ENCODE measurements around the gene CCT5. TPM values are rescaled to one million over a fixed set of nuclear protein-coding genes. Genes with fewer than 3 reads are reported as not detected.

CCT5 gene
- total RNA-seq, 5 donors from 2014 or later (not counting 1 experiment from before 2014, with no cell fraction given), result 63.3 to 111 (median 105) TPM

DNA sequence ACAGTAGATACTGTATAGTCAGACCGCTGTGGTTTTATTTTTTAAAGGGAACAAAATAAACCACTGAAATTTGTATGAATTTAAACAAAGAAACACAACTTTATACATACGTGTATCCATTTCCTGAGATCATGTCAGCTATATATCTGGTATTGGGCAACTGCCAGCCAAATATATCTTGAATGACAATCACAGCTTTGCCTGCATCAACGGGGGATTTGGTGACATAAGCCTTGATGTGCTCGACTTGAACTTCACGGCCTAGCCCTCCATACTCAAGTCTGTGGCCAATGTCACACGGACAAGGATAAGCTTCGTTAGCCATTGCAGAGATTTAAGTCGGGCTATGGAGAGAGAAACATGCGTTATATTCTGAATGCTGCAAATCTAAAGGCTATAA, 40.4 kb downstream of the CCT5 start:
- POLR2A ChIA-PET, result no interaction called here
- no peak overlapping the region for H3K4me3 ChIP-seq (ENCODE audit: control insufficient read depth in 1 of 2, extremely low read depth in 1 of 2, low read length in 1 of 2)
- H3K27me3 Mint-ChIP-seq, result peaks cover 4 to 5% of the 10 kb centered on the region in 2 donors
- DNase-seq (no peak), ATAC-seq (replicated peaks in 1 of 4) (no peak)
- no peaks in the 10 kb centered on the region for H3K9me3 Mint-ChIP-seq
- WGBS (ENCODE audit: insufficient coverage), result 87% methylated on average over 3 of the region's 9 CpGs
- H3K9me3 ChIP-seq, result no peaks in the 10 kb centered on the region
- H3K4me1 ChIP-seq (ENCODE audit: control insufficient read depth in 1 of 2, extremely low read depth in 1 of 2, insufficient read depth in 2 of 2, low read length in 2 of 2), result peaks cover 0 to 8% of the 10 kb centered on the region in 2 experiments
- no peaks in the 10 kb centered on the region for H3K36me3 Mint-ChIP-seq
- CTCF ChIA-PET, result no interaction called here
- no peak overlapping the region for H3K4me3 Mint-ChIP-seq
- H3K27ac Mint-ChIP-seq, result no peak overlapping the region
- H3K36me3 ChIP-seq (ENCODE audit: control insufficient read depth in 2 of 2, extremely low read depth in 1 of 2, insufficient read depth in 1 of 2, low read length in 1 of 2), result no peaks in the 10 kb centered on the region
- H3K27me3 ChIP-seq (replicated peaks in 1 of 2; ENCODE audit: control insufficient read depth in 2 of 2, extremely low read depth in 1 of 2, insufficient read depth in 2 of 2, low read length in 1 of 2), result peaks cover 0 to 10% of the 10 kb centered on the region in 2 experiments
- peaks cover 0 to 4% (median 4%) of the 10 kb centered on the region in 3 donors for H3K4me1 Mint-ChIP-seq
- no peak overlapping the region for H3K27ac ChIP-seq (ENCODE audit: low read length)

DNA sequence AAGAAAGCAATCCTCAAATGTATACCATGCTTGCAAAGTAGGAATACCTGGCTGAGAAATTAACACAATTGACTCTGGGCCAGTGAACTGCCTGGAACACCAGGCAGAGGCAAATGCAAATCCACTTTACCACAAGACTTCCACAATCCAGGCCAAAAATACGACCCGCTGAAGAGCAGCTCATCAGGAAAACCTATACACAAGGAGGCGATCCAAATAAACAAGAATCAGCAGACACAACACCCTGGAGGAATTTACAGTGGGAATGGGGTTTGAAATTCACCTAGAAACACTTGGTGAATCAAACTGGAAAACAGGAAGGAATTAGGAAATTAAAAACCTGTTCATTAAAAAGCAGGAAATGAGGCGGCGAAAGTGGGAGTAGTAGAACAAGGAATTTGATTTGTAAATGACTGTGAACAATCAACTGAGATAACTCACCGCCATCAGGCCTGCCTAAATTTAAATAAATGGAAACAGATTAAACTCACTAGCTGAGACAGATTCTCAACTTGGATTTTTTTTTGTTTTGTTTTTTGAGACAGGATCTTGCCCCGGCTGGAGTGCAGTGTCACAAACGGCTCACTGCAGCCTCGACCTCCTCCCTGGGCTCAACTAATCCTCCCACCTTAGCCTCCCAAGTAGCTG, 41.7 kb downstream of the CCT5 start:
- ChIA-PET CTCF (no interaction called here), POLR2A (no interaction called here)
- no CpG with 5 or more reads among the region's 9 CpGs for WGBS (ENCODE audit: insufficient coverage)
- peaks cover 0 to 4% (median 4%) of the 10 kb centered on the region in 3 donors for H3K4me1 Mint-ChIP-seq
- peaks cover 4% of the 10 kb centered on the region in 2 donors for H3K27me3 Mint-ChIP-seq
- H3K27ac Mint-ChIP-seq, result no peak overlapping the region
- Histone ChIP-seq H3K9me3 (no peaks in the 10 kb centered on the region), H3K27ac (ENCODE audit: low read length) (no peak overlapping the region), H3K36me3 (ENCODE audit: control insufficient read depth in 2 of 2, extremely low read depth in 1 of 2, insufficient read depth in 1 of 2, low read length in 1 of 2) (no peaks in the 10 kb centered on the region), H3K4me1 (ENCODE audit: control insufficient read depth in 1 of 2, extremely low read depth in 1 of 2, insufficient read depth in 2 of 2, low read length in 2 of 2) (peaks cover 0 to 8% of the 10 kb centered on the region in 2 experiments), H3K27me3 (replicated peaks in 1 of 2; ENCODE audit: control insufficient read depth in 2 of 2, extremely low read depth in 1 of 2, insufficient read depth in 2 of 2, low read length in 1 of 2) (peaks cover 0 to 12% of the 10 kb centered on the region in 2 experiments), H3K4me3 (ENCODE audit: control insufficient read depth in 1 of 2, extremely low read depth in 1 of 2, low read length in 1 of 2) (no peak overlapping the region)
- ATAC-seq (replicated peaks in 1 of 4) (no peak), DNase-seq (no peak)
- H3K4me3 Mint-ChIP-seq, result no peak overlapping the region
- no peaks in the 10 kb centered on the region for H3K9me3 Mint-ChIP-seq
- H3K36me3 Mint-ChIP-seq, result no peaks in the 10 kb centered on the region

DNA sequence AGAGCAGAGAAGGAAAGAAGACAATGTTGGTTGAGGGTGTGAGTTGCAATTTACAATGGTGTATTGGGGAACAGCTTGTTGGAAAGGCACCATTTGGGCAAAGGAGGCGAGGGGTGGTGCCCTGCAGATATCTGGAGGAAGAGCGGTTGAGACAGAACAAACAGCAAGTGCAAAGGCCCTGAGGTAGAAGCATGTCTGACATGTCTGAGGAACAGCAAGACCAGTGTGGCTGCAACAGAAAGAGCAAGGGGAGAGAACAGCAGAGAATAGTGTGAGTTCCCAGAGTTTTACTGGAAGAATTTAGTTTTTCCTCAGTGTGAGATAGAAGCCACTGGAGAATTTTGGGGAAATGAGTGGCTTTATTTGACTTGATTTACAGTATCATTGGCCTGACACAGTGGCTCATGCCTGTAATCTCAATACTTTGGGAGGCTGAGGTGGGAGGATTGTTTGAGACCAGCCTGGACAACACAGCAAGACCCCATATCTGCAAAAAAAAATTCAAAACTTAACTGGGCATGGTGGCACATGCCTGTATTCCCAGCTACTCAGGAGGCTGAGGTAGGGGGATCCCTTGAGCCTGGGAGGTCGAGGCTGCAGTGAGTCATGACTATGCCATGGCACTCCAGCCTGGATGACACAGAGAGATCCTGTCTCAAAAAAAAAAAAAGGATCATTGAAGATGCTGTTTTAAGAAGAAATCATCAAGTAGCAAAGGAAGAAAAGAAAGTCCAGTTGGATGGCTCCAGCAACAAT, 44.0 kb downstream of the CCT5 start:
- no peak overlapping the region for H3K4me3 ChIP-seq (ENCODE audit: control insufficient read depth in 1 of 2, extremely low read depth in 1 of 2, low read length in 1 of 2)
- H3K27me3 ChIP-seq (replicated peaks in 1 of 2; ENCODE audit: control insufficient read depth in 2 of 2, extremely low read depth in 1 of 2, insufficient read depth in 2 of 2, low read length in 1 of 2), result peaks cover 0 to 10% of the 10 kb centered on the region in 2 experiments
- peaks cover 4 to 7% of the 10 kb centered on the region in 2 donors for H3K27me3 Mint-ChIP-seq
- no peaks in the 10 kb centered on the region for H3K4me1 Mint-ChIP-seq
- H3K9me3 Mint-ChIP-seq, result no peaks in the 10 kb centered on the region
- no peak overlapping the region for H3K27ac ChIP-seq (ENCODE audit: low read length)
- CTCF ChIA-PET, result interaction anchor here in 1 of 2 donors (0.7 kb wide), 1 partner anchor 403 kb away, joined by 3 read pairs; no protein-coding TSS in a partner anchor
- no peaks in the 10 kb centered on the region for H3K9me3 ChIP-seq
- H3K4me1 ChIP-seq (ENCODE audit: control insufficient read depth in 1 of 2, extremely low read depth in 1 of 2, insufficient read depth in 2 of 2, low read length in 2 of 2), result no peaks in the 10 kb centered on the region
- no peak overlapping the region for H3K4me3 Mint-ChIP-seq
- no peak for DNase-seq
- no peaks in the 10 kb centered on the region for H3K36me3 Mint-ChIP-seq
- no peaks in the 10 kb centered on the region for H3K36me3 ChIP-seq (ENCODE audit: control insufficient read depth in 2 of 2, extremely low read depth in 1 of 2, insufficient read depth in 1 of 2, low read length in 1 of 2)
- POLR2A ChIA-PET, result no interaction called here
- no peak overlapping the region for H3K27ac Mint-ChIP-seq
- no peak for ATAC-seq (replicated peaks in 1 of 4)
- 73% methylated on average over 3 of the region's 3 CpGs for WGBS (ENCODE audit: insufficient coverage)

DNA sequence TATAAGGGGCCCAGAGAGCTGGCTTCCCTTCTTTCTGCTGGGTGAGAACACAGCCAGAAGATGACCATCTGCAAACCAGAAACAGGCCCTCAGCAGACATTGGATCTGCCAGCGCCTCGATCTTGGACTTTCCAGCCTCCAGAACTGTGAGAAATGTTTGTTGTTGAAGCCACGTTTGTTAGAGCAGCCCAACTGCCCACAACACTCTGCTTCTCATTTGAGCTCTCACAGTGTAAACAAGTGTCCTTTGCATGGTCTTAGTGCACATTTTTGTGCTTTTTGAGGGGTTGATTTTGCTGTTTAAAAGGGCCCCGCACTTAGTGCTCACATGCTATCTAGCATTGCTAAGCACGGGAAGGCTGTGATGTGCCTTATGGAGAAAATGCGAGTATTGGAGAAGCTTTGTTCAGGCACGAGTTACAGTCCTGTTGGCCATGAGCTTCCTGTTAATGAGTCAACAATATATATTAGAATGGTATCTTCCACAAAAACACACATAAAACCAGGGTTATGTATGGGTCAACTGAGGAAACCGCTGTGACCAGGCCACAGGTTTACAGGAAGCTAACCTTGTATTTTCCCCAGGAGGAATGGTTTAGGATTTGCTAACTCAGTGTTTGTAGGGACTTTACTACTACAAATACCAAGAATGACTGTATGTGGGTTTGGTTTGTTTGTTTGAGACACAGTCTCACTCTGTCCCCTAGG, 45.7 kb downstream of the CCT5 start:
- ChIA-PET POLR2A (no interaction called here), CTCF (interaction anchor here in 1 of 2 donors (0.6 kb wide), 1 partner anchor 48 kb away, joined by 4 read pairs; no protein-coding TSS in a partner anchor)
- no peak for ATAC-seq (replicated peaks in 1 of 4)

DNA sequence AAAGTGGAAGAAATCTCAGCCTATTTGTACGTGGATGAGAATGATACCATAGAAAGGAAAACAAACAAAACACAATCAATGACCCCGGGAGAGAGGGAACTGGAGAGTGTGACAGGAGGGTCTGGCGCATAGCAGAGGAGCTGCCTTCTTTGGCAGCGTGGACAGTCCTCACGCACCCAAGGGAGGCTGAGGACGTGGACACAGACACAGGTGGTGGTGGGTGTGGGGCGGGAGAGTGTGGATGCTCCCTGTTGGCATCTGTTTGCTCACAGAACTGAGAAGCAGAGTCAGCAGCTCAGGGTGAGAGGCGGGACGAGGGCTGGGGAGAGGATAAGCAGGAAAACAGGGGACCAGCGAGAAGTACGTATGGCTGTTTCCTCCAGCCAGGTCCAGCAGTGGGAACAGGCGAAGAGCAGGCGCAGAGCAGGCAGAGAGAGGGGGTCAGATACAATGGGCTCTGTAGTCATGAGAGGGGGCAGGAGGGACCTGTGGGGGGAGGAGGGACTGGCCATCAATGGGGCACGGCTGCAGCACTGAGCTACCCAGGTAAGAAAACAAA, 47.6 kb downstream of the CCT5 start:
- Mint-ChIP-seq H3K4me3 (no peak overlapping the region), H3K4me1 (no peaks in the 10 kb centered on the region), H3K27me3 (peaks cover 4 to 5% of the 10 kb centered on the region in 2 donors), H3K27ac (no peak overlapping the region), H3K36me3 (no peaks in the 10 kb centered on the region), H3K9me3 (no peaks in the 10 kb centered on the region)
- POLR2A ChIA-PET, result no interaction called here
- Histone ChIP-seq H3K4me1 (ENCODE audit: control insufficient read depth in 1 of 2, extremely low read depth in 1 of 2, insufficient read depth in 2 of 2, low read length in 2 of 2) (no peaks in the 10 kb centered on the region), H3K4me3 (ENCODE audit: control insufficient read depth in 1 of 2, extremely low read depth in 1 of 2, low read length in 1 of 2) (no peak overlapping the region), H3K27me3 (replicated peaks in 1 of 2; ENCODE audit: control insufficient read depth in 2 of 2, extremely low read depth in 1 of 2, insufficient read depth in 2 of 2, low read length in 1 of 2) (peaks cover 0 to 5% of the 10 kb centered on the region in 2 experiments), H3K36me3 (ENCODE audit: control insufficient read depth in 2 of 2, extremely low read depth in 1 of 2, insufficient read depth in 1 of 2, low read length in 1 of 2) (no peaks in the 10 kb centered on the region), H3K27ac (ENCODE audit: low read length) (no peak overlapping the region), H3K9me3 (no peaks in the 10 kb centered on the region)
- WGBS (ENCODE audit: insufficient coverage), result 92% methylated on average over 9 of the region's 14 CpGs
- no peak for DNase-seq
- no peak for ATAC-seq (replicated peaks in 1 of 4)
- CTCF ChIA-PET, result interaction anchor here in 1 of 2 donors (0.7 kb wide), 1 partner anchor 229 kb away, joined by 5 read pairs; no protein-coding TSS in a partner anchor

More for the DNA sequence above, 45.7 kb downstream of the CCT5 start:
- H3K27ac Mint-ChIP-seq, result no peak overlapping the region
- no peaks in the 10 kb centered on the region for H3K36me3 Mint-ChIP-seq
- Histone ChIP-seq H3K4me3 (ENCODE audit: control insufficient read depth in 1 of 2, extremely low read depth in 1 of 2, low read length in 1 of 2) (no peak overlapping the region), H3K27me3 (replicated peaks in 1 of 2; ENCODE audit: control insufficient read depth in 2 of 2, extremely low read depth in 1 of 2, insufficient read depth in 2 of 2, low read length in 1 of 2) (peaks cover 0 to 5% of the 10 kb centered on the region in 2 experiments), H3K36me3 (ENCODE audit: control insufficient read depth in 2 of 2, extremely low read depth in 1 of 2, insufficient read depth in 1 of 2, low read length in 1 of 2) (no peaks in the 10 kb centered on the region), H3K27ac (ENCODE audit: low read length) (no peak overlapping the region), H3K4me1 (ENCODE audit: control insufficient read depth in 1 of 2, extremely low read depth in 1 of 2, insufficient read depth in 2 of 2, low read length in 2 of 2) (no peaks in the 10 kb centered on the region), H3K9me3 (no peaks in the 10 kb centered on the region)
- WGBS (ENCODE audit: insufficient coverage), result 100% methylated on average over 2 of the region's 8 CpGs
- no peak overlapping the region for H3K4me3 Mint-ChIP-seq
- H3K27me3 Mint-ChIP-seq, result peaks cover 4 to 5% of the 10 kb centered on the region in 2 donors
- no peaks in the 10 kb centered on the region for H3K9me3 Mint-ChIP-seq
- DNase-seq, result no peak
- H3K4me1 Mint-ChIP-seq, result no peaks in the 10 kb centered on the region

DNA sequence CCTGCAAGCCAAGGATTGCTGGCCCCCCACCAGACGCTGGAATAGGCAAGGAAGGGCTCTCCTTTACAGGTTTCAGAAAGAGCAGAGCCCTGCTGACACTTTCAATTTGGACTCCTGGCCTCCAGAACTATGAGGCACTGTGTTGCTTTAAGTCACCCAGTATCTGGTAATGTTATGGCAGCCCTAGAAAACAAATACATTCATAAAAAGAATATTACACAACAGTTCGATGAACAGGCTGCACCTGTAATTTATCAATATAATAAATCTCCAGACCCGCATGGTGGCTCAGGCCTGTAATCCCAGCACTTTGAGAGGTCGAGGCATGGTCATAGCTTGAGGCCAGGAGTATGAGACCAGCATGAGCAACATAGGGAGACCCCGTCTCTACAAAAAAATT, 50.2 kb downstream of the CCT5 start:
- no peaks in the 10 kb centered on the region for H3K9me3 Mint-ChIP-seq
- ATAC-seq (replicated peaks in 1 of 4), result no peak
- POLR2A ChIA-PET, result no interaction called here

More for the DNA sequence above, 50.2 kb downstream of the CCT5 start:
- Histone ChIP-seq H3K36me3 (ENCODE audit: control insufficient read depth in 2 of 2, extremely low read depth in 1 of 2, insufficient read depth in 1 of 2, low read length in 1 of 2) (no peaks in the 10 kb centered on the region), H3K27ac (ENCODE audit: low read length) (no peak overlapping the region), H3K4me3 (ENCODE audit: control insufficient read depth in 1 of 2, extremely low read depth in 1 of 2, low read length in 1 of 2) (no peak overlapping the region), H3K27me3 (replicated peaks in 1 of 2; ENCODE audit: control insufficient read depth in 2 of 2, extremely low read depth in 1 of 2, insufficient read depth in 2 of 2, low read length in 1 of 2) (peaks cover 0 to 5% of the 10 kb centered on the region in 2 experiments), H3K9me3 (no peaks in the 10 kb centered on the region), H3K4me1 (ENCODE audit: control insufficient read depth in 1 of 2, extremely low read depth in 1 of 2, insufficient read depth in 2 of 2, low read length in 2 of 2) (no peaks in the 10 kb centered on the region)
- DNase-seq, result no peak
- no peak overlapping the region for H3K4me3 Mint-ChIP-seq
- no peak overlapping the region for H3K27ac Mint-ChIP-seq
- CTCF ChIA-PET, result no interaction called here
- H3K4me1 Mint-ChIP-seq, result no peaks in the 10 kb centered on the region
- peaks cover 3 to 5% of the 10 kb centered on the region in 2 donors for H3K27me3 Mint-ChIP-seq
- 87% methylated on average over 4 of the region's 5 CpGs for WGBS (ENCODE audit: insufficient coverage)
- no peaks in the 10 kb centered on the region for H3K36me3 Mint-ChIP-seq

Data from T-cell (primary cell).